NCI-H524 treated with DMSO at 0.1 percent for 48 hours (cell line): ENCODE results near the gene BMP8B.
"Not testable (repeated sequence)": the region's sequence is repeated elsewhere in the genome, so short reads cannot be mapped to it uniquely, and the experiment has no call there.

ENCODE experiments used
- DNase-seq: peaks from one replicate; lab custom pipeline; 2025; lab: John Stamatoyannopoulos, UW

Gene BMP8B

DNA sequence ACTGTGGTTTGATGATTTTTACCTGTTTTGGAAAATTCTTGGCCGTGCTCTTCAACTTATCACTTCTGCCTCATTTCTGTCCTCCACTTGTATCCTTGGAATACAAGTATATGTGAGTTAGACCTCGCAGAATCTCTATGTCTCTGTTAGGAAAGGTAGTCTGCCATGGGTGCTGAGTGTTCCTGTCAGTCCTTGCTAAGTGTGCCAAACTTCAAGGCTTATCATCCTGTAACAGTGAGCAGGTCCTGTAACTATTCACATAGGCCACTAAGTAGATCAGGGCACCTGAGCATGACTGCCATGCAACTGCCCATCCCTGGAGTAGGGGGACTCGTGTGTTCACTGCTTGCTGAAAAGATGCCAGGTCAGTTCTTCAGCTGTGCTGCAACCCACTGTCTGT, 24.2 kb upstream of the BMP8B start:
- DNase-seq = no peak

DNA sequence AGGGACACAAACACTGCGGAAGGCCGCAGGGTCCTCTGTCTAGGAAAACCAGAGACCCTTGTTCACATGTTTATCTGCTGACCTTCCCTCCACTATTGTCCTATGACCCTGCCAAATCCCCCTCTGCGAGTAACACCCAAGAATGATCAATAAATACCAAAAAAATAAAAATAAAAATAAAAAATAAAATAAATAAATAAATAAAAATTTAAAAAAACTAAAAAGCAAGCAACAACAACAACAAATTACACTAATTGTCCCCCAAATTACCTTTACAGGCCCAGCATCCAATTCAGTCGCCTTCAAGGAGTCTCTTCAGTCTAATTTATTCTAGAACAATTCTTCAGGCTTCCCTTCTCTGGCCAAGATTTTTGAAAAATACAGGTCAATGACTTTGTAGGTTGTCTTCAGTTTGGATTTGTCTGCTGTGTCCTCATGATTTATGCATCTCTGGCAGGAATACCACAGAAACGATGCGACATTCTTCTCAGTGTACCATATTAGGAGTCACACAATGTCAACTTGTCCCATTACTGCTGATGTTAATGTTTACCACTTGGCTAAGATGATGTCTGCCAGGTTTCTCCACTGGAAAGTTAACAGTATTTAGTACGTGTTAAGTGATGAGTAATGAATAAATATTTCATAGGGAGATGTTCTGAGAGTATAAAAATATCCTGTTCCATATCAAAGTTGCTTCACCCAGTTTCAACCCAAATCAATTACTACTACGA, 20.3 kb upstream of the BMP8B start:
- DNase-seq = no peak

DNA sequence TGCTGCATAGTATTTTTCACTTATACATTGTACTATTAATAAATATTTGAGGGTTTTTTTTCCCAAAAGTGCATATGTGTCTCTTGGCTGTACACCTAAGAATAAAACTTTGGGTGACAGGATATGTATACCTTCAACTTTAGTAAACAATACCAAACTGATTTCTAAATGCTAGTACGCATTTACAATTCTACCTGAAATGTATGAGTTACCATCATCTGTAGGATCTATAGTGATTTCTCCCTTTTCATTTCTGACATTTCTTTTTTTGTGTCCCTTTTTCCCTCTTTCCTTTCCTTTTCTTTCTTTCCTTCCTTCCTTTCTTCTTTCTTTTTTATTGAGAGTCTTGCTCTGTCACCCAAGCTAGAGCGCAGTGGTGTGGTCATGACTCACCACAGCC, 16.7 kb upstream of the BMP8B start:
- no peak for DNase-seq

DNA sequence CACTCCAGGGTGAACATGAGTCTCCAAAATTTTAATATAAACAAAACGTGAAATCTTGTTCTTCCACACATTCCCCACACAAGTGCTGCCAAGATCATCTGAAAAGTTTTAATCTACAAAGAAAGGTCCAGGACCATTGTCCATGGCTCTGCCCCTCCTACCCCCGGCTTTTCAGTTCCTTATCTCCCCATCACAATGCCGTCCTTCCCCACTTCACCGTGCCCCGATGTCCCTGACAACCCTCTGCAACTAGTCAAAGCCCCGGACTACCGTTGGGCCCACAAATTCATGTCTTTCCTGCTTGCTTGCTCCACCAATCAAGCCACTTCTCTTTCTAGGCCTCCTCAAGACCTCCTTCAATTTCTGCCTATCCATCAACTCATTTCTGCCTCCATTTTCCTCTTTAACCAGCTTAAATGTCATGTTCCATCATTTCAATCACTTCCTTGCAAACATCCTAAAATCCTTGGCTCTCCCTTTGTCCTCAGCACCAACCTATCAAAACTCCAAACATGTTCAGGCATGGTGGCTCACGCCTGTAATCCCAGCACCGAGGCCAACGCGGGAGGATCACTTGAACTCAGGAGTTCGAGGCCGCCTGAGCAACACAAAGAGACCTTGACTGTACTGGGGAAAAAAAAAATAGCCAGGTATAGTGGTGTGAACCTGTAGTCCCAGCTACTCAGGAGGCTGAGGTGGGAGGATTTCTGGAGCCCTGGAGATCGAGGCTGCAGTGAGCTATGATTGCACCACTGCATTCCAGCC, 14.0 kb upstream of the BMP8B start:
- no peak for DNase-seq

DNA sequence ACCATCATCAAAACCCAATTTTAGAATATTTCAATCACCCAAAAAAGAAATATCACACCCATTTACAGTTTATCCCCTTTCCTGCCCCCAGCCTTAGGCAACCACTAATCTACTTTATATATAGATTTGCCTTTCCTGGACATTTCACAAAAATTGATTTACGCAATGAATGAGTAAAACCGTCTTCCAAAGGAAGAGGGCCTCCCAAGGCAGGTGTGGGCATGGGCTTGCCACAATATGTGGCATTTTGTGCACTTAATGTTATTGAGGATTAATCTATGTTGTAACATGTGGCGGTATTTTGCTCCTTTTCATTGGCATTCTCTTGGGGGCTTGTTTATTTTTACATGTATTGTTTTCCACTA, 11.8 kb upstream of the BMP8B start:
- no peak for DNase-seq

DNA sequence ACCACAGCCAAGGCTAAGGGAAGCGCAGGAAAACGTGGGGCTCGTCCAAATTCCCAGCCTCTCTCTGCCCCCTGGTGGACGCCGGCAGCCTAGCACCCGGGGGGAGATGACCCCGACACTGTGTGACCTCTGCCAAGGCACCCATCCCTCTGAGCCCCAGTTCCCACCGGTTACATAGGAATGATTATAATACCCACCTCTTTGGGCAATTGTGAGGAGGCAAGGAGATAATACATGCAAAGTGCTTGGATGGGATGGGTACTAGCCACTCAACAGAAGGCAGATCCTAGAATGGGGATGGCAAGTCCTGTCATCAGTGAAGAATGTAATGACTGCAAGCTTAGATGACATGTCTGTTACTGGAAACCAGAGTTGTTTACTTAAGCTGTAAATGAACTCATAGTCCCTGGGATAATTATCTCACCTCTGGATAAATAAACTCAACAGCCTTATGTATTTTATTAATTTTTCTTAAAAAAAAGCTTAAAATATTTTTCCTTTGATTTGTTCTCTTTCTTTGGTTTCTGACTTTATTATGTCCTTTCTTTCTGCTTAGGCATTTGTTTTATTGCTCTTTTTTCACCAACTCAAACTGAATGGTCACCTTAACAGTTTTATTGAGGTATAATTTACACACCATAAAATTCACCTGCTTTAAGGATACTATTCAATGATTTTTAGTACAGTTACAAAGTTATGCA, 11.3 kb upstream of the BMP8B start:
- no peak for DNase-seq

DNA sequence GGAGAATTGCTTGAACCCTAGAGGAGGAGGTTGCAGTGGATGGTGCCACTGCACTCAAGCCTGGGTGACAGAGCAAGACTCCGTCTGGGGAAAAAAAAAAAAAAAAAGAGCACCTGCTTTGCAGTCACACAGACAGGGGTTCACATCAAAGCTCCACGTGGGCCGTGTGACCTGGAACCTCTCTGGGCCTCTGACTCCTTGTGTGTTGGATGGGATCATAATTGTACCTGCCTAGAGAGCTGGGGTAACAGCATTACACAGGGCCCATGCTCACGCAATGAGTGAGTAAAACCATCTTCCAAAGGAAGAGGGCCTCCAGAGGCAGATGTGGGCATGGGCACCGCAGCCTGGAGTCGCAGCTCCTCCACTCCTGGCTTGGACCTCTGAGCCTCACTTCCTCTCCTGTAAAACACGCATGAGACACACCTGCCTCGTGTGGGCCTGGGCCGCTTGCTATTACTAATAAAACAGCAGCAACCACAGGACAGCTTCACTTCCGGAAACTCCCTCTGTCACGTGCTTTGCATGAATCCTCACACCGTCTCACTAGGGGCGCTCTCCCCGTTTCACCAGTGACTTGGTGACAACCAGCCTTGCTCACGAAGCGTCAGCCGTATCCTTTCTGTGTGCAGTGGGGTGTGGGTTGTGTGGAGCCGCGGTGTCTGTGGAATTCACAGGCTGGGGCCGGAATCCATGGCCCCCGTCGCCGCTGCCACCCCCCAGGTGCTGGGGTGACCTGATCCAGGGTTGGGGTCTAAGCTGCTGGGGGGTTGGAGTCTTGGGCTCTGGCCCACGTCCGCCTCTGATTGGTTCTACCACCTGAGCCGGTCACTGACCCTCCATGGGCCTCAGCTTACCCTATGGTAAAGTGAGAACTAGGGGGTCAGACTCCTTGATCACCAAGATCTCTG, 10.4 kb upstream of the BMP8B start:
- not testable (repeated sequence) for DNase-seq

DNA sequence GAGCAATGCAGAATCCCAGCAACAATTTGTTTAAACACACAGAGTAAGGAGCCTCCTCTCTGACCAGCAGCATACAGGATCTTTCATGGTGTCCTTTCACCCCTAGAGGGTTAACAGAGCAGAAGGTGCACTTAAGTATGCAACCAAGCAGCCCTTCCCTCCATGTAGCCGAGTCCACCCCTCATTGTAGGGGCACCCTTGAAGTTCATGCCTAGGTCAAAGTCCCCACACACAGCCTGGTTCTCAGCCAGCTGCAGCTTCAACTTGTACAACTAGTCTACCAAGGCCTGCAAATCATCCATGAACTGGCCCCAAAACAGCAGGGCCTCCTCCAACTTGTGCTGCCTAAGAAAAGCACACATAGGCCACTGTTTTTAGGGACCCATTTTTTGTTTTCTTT, 7.0 kb upstream of the BMP8B start:
- no peak for DNase-seq

DNA sequence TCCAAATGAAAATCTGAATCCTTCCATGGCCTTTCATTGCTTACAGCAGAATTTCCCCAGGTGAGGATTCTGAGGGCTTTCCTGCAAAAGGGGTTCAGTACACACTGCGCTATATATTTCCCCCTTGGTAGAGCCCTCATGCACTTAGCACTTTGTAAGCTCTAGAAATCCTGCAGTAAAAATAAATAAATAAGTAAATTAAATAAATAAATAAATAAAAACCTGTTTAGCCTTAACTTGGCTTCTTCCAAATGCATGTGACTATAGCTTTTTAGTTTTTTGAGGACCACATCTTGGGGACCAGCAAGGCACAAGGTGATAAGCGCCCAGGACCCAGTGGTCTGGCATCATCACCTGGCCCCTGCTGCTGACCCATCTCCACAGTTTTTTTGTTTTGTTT, 3.2 kb upstream of the BMP8B start:
- DNase-seq = no peak

DNA sequence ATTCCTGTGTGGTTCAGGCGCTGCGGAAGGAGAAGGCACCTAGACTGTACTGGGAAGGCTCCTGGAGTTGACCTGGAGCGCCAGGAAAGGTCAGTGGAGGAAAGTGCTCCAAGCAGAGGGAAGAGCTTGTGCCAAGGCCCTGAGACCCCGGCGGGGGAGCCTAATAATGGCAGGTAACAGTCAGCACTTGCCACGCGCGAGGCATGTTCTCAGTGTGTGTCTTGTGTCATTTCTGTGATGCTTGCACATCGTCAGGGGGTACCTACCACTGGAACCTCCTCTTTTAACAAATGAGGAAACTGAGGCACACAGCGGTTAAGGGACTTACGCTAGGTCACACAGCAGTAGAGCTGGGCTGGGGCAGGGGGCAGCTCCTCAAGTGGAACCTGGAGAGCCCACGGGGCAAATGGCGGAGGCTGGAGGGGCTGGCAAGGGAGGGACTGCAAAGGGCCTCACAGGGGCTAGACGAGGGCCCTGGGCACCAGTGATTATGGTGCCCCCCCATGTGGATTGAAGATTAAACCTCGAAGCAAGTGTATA, 976 bp upstream of the BMP8B start:
- DNase-seq = no peak

DNA sequence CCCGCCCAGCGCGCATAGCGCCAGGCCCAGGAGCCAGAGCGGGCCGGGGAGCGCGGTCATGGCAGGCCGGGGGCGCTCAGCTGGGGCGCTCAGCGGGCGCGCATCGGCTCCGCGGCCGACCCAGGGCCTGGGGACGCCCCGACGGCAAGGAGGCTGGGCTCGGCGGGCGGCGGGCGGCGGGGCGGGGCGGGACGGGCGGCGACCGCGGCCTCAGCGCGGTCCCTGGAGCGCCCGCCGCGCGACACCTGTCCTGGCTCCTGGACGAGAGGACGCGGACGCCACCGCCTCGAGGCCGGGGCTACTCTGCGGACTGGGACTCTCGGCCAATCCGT, 273 bp downstream of the BMP8B start:
- DNase-seq = no peak

DNA sequence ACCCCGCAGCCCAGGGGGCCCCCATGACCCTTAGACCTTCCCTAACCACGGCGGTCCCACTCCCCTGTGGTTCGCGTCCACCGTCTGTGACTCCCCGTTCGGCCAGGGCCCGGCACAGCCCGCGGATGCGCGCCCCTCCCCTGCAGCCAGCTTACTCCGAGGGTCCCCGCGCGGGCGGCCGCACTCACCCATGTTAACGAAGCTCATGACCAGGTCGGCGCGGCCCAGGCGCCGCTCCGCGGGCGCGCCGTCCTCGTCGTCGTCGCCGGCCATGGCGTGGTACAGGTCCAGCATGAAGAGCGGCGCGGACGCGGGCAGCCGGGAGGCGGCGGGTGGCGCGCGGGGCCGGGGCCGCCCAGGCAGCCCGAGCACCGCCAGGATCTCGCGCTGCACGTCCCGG, 701 bp downstream of the BMP8B start:
- not testable (repeated sequence) for DNase-seq

DNA sequence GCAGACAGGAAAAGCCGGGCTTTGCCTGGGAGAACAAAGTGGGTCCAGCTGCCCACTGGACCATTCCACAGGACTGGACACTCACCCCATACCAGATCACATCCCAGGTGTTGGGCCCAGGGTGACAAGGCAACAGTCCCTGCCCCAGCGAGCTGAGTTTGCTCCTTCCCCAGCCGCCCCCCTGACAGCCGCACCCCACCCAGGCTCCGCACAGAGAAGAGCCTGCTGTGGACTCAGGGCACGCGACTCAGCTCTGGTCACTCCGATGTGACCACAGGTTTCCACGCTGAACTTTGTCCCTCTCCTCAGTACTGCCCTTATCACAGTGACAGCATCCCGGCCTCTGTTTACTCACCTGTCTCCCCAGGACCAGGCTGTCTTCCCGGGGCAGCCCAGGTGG, 1.2 kb downstream of the BMP8B start:
- no peak for DNase-seq

DNA sequence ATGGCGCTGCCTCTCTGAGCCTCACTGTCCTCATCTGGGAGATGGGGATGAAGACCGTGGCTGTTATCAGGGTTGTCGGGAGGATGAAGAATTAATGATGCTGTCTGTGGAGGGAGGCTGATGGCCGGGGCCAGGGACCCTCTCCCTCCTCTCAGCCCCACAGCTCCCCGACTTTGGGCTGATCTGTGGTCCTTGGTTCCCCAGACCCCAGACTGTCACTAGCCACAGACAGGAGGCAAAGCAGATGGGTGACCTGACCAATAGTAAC, 1.6 kb downstream of the BMP8B start:
- DNase-seq = not testable (repeated sequence)

DNA sequence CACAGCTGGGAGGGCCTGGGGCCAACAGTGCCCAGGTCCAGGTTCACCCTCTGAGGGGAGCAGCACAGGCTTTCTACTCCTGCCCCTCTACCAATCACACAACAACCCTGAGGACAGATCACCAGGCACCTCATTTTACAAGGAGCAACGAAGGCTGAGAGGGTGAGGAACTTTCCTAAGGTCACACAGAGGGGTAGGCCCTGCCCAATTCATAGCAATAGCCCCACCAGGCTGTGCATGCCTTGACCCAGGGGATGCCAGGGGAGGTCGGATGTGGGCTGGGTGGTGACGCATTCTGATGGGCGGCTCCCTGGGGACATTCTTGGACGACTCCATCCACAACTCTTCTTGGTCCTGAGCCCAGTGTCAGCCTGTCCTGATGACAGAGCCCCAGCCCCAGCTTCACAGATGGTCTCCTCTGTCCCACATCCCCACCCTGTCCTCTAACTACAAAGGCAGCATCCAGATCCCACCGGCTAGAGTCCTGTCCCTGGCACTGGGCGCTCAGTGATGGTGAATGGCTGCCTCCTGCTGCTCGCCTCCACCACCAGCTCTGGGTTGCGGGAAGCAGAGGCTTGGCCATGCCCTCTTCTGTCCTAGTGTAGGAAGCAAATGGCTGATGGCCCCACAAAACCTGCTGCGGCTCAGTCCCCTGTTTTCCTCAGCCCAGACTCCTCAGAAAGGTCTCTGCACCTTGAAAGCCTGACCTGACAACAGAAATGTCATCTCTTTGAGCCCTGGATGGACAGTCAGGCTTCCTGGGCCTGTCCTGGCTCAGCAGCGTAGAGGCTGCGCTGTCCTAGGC, 2.2 kb downstream of the BMP8B start:
- DNase-seq = not testable (repeated sequence)

DNA sequence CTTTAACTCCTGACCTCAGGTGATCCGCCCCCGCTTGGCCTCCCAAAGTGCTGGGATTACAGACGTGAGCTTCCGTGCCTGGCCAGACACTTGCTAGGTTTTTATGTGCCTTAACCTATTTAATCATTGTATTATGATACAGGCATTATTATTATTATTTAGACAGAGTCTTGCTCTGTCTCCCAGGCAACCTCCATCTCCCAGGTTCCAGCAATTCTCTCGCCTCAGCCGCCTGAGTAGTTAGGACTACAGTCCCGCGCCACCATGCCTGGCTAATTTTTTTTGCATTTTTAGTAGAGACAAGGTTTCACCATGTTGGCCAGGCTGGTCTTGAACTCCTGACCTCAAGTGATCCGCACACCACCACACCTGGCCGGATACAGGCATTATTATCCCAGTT, 6.0 kb downstream of the BMP8B start:
- DNase-seq = not testable (repeated sequence)

DNA sequence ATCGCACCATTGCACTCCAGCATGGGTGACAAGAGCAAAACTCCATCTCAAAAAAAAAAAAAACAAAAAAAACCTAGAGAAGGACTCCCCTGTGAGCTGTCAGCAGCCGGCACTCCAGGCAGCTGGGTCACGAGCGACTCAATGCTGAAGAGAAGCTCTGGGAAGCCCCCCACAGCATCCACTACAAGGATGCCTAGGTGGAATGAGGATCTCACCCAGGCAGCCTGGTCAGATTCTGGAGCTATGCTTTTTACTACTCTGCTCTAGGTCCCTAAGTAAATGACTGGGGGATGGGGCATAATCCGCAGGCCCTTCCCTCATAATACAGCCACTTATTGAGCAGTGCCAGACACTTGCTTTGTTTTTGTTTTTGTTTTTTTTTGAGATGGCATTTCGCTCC, 6.6 kb downstream of the BMP8B start:
- no peak for DNase-seq

DNA sequence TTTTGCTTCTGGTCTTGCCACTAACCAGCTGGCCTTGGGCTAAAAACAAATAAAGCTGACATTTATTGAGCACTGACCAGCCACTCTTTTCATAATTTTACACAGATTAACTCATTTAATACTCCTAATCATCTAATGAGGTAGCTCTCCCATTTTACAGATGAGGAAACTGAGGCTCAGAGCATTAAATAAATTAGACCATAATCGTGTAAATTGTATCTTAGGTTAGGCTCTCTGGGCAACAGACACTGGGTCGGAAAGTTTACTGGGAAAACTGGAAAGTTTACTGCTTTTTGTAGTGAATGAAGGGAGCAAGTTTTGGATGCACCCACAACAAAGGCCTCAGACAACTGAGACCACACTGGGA, 7.3 kb downstream of the BMP8B start:
- no peak for DNase-seq

DNA sequence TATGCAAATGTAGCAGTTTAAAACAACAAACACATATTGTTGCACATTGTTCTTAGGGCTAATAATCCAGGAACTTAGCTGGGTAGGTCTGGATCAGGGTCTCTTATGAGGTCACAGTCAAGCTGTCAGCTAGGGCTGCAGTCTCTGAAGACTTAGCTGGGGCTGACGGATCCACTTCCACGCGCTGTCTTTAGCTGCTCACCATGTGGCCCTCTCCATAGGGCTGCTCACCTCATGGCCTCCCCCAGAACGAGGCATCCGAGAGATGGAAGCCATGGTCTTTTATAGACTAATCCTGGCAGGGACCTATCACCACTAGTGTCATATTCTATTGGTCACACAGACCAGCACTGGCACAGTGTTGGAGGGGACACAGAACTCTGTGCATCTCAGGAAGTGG, 8.8 kb downstream of the BMP8B start:
- DNase-seq = no peak

DNA sequence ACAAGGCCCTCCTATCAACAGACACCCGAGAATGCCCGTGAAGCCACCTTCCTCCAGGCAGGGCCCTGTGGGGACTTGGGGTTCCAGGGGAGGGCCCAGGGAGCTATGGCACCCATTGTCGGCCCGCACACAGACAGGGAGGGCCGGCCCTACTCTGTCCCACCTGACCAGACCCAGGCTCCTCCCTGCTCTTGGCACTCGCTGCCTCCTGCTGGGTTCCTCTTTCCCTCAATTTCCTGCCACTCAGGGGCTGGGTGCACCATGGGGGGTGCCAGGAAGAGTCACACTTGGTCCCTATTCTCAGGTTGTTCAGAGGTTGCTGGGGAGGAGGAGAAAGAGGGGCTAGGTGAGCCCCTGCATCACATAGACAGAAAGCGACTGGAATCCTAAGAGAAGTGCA, 9.5 kb downstream of the BMP8B start:
- DNase-seq = no peak

DNA sequence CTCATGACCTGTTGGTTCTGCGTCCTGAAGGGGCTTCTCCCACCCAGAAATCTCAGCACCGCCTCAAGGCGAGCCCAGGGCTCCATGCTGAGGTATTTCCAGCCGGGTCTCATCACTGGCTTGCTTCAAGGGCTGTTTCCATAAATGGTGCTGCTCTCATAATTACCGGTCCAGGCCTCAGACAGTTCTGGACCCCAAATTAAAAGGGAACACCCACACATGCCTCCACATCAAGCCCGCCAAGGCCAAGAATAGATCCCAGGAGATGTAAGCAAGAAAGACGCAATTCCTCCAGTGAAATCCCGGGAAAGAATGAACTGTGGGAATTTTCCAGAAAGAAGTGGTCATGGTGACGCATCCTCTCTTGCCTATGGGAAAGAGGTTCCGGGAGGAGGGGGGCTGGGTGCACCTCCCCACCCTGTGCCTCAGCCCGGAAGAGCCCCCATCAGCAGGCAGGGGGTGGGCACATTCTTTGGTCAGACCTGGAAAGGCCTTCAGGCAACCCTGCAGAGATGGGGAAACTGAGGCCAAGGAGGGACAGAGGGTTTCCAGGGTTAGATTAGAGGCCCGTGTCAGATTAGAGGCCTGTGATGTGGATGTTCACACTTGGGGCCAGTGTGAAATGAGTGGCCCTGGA, 10.1 kb downstream of the BMP8B start:
- not testable (repeated sequence) for DNase-seq
